ENCODE results near the gene XXYLT1.
A peak's percentile ranks its signal among the peaks of the same experiment; 100 is the strongest.

The XXYLT1 gene

DNA sequence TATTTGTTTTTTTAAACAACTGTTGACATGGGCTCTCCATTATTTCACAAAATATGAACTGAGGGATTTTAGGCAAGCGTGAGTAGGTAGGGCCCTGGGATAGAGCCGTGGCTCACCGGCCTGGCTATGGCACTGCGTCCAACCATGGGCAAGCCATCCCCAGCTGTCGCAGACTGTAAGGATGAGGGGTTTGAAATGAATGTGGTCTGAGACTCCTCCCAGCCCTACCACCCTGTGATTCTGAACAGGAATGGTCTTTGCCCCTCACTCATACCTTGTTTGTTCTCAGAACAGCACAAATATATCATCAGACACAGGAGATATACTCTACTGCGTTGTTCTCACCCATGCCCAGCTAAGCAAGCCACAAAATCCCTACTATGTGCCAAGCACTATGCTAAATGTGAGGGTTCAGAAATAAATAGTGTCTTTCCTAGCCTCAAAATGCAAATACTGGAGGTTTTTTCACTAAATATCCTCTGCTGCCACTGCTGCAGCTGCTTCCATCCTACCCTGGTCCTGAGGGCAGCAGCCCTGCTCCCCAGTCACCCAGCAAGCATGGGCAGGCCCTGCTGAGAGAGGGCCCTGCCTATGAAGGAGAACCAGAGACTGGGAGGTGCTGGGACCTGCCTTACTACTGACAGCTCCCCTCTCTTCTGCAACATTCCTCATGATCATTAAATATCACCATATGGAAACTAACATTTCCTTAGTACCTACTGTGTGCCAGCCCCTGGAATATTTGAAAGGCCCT lies 102.8 kb downstream of the XXYLT1 start:
- DNase-seq (ENCODE audit: low spot score), result no peak

DNA sequence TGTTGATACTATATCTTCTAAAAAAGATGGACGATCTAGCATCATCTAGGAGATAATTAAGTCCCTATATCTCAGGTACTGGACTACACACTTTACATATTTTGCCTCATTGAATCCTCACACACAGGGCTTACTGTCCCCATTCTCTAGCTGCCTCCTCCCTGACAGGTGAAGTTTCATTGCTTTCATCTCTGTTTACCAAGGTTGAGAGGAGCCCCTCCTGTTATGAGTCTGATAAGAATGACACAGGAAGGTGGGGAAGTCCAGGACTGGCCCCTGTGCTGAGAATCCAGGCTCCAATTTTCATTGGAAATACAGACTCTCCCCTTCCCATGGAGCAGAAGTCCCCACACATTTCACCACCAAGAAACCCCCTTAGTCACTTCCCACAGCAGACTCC lies 105.2 kb downstream of the XXYLT1 start:
- DNase-seq (ENCODE audit: low spot score), result no peak

DNA sequence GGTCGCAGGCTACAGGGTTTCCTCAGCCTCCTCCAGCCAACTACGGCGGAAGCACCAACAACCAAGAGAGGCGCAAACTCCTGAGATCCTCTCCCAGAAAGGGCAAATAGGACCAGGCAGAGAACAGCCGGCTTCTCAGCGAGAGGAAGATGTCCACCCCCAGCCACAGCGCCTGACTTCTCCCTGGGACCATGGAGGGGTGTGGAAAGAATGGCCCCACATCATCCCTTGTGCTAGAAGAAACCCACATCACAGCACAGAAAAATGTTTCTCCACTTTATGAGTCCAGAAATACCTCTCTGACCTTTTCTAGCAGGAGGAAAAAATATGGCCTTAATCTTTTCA lies 105.7 kb downstream of the XXYLT1 start:
- no peak for DNase-seq (ENCODE audit: low spot score)

DNA sequence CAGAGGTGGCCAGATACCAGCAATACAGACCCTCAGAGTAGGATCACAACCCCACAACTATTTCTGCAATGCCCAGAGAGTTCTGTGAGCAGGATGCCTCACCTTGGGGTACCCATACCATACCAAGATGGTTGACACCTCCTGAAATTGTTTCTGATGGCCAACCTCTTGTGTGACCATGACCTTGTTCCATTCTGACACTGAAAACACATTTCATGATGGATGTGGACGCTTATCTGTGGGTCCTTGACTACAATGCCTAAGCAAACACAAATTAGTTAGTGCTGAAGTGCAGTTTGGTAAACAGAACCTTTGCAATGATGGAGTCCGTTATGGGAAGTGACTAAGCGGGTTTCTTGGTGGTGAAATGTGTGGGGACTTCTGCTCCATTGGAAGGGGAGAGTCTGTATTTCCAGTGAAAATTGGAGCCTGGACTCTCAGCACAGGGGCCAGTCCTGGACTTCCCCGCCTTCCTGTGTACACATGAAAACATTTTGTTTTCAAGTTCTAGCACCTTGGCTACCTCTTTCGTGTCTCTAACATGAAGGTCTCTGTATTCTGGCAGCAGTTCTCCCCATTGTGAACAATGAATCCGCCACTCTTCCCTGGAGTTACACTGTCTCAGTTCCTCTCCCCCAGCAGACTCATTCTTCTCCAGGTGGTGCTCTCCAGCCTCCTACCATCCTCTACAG lies 106.2 kb downstream of the XXYLT1 start:
- no peak for DNase-seq (ENCODE audit: low spot score)

DNA sequence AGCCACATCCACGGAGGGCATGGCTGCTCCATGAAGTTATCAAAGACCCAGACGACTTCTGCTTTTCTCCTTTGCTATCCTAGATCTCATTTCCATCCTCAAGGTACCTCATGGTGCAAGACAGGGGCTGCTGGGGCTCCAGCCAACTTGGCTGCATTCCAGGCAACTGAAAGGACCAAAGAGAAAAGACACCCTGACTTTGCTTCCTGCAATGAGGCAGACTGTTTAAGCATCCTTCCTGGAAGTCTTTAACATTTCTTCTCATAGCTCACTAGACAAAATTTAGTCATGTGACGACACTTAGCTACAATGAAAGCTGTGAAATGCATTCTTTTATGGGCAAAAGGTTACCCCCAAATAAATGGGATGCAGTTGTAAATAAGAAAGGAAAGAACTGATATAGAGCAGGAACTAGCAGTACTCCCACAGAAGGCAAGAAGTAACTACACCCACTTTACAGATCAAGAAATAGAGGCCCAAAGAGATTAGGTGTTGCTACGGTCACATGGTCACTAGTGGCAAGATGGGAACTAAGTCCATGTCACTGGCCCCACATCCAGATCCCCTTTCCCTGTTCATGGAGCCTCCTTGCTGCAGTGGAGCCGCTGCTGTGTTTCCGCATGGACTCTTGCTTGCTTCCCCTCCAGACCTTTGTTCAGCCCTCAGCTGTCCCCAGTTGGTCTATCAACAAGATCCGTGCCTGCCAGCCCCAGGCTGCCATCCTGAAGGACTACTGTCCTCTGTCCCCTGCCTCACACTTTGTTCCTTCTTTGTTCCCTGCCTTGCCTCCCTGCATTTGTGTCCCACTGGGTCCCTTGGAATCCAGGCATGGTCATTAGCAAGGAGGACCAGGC lies 107.0 kb downstream of the XXYLT1 start:
- no peak for DNase-seq (ENCODE audit: low spot score)

DNA sequence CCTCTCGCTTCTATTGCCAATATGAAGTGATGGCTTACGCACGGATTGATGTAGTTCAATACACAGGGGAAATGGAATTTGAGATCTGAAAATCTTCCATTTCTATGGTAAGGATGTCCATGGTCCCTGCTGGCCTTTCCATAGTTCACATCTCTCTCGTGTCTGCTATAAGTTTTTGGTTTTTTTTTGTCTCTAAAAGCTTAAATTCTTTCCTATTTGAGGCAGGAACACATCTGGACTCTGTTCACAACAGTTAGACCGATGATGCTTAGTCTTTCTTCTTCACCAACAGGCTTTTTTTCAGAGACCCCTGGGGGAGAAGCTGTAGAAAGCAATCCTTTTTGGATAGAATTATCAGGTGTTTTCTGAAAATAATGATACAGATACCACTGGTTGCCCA lies 108.1 kb downstream of the XXYLT1 start:
- no peak for DNase-seq (ENCODE audit: low spot score)

DNA sequence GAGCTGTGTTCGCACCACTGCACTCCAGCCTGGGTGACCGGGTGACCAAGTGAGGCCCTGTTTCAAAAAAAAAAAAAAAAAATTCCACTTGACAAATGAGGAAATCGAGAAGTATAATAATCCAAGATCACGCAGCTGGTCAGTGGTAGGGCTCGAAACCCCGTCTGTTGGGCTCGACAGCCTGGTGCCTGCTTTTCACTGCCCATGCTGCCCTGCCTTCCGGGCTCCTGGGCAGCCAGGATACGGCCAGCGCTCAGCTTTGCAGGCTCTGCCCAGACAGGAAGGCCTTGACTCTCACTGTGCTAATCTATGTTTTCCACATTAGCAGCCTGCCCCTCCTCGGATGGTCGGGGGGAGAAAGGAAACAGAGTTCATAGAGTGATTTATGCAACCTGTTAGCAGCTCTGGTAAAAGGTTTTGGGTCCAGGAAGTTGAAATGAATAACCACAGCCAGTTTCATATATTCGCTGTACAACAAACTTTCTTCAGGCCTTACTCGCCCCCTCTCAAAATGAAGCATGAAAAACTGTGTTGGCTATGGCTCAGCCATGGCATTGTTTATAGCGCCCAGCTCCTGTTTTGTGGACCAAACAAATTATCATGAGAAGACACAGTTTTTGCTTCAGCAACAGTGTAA lies 108.8 kb downstream of the XXYLT1 start:
- DNase-seq (ENCODE audit: low spot score), result no peak

DNA sequence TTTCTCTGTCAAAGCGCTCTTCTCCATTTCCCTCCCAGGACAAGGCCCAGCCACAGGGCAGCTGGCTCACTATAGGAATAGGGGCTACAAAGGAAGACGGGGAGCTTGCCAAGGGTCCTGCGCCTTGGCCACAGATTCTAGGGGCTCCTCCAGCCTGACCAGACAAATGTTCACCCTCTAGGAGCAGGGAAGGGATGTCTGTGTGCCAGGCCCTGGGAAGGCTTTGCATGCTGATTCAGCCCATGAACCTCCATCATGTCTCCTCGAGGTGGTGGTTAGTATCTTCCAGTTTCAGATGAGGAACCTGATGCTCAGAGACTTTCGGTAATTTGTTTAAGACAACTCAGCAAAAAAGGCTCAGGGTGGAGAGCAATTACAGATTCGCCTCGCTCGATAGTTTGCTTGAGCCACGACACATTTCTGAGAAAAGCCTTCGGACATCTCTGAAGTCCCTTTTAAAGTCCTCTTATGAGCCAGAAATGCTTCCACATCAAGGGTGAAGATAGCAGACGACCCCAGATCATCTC lies 110.0 kb downstream of the XXYLT1 start:
- no peak for DNase-seq (ENCODE audit: low spot score)

DNA sequence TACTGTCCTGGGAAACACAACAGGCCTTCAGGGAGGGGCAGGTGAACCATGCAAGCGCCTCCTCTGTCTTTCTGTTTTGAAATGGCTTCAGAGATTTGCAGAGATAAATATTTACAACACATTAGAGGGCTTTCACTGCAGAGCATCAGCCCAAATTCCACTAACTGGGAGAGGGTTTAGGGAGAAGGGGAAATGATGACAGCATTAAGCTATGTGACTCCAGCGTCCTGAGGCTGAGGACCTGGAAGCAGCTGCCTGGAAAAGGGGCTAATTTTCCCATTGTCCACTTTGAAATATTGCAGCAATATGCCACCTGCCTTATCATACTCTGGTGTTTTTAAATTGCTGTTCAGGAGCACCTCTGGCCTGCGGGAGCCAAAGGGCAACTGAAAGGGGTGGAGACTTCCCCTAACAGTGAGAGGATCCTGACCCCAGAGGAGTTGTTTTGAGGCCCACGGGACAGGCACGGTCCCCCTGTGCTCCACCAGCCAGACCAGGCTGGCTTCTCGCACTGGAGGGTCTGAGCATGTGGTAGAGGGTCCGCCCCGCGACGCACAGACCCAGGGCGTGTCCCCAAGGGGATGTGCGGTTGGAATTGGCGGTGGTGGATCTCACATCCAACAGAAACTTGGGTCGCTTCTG lies 110.6 kb downstream of the XXYLT1 start:
- DNase-seq (ENCODE audit: low spot score), result peak; percentile 77

DNA sequence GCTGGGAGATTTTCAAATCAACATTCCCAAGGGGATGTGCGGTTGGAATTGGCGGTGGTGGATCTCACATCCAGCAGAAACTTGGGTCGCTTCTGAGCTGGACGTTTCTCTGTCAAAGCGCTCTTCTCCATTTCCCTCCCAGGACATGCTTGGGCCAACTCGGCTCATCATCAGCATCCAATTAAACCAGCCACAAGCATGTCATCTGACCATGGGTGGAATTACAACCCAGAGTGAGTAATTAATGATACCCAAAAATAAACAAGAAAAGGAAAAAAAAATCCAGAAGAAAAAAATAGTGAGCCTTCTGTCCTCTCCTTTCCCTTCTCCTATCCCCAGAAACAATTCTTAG lies 111.2 kb downstream of the XXYLT1 start:
- peak; percentile 68 for DNase-seq (ENCODE audit: low spot score)

DNA sequence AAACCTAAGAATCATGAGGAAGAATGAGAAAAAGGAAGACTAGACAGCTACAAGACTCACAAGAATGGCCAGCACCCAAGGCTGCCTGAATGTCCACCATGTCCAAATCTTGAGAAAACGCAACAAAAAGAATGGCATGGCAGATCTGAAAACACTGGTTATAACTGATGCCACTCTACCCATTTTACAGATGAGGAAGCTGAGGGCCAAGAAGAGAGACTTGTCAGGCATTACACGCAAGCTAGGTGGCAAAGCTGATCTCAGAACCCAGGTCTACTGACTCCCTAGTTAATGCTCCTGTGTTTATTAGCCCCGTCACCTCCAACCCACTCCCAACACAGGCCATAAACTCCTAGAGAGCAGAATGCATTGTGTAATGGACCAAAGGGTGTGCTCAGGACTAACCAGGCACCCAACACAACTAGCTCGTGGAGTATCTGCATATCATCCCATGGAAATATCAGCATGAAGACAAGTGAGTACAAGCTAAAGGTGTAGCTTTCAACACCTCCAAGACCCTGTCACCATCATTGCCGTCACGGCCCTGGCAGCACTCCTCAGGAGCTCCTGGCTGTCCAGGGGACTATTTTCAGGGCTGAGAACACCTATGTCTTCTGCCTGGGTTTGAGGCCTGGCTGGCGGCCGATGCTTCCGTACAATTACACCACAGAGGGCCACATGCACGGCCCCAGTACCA lies 111.7 kb downstream of the XXYLT1 start:
- DNase-seq (ENCODE audit: low spot score), result no peak

DNA sequence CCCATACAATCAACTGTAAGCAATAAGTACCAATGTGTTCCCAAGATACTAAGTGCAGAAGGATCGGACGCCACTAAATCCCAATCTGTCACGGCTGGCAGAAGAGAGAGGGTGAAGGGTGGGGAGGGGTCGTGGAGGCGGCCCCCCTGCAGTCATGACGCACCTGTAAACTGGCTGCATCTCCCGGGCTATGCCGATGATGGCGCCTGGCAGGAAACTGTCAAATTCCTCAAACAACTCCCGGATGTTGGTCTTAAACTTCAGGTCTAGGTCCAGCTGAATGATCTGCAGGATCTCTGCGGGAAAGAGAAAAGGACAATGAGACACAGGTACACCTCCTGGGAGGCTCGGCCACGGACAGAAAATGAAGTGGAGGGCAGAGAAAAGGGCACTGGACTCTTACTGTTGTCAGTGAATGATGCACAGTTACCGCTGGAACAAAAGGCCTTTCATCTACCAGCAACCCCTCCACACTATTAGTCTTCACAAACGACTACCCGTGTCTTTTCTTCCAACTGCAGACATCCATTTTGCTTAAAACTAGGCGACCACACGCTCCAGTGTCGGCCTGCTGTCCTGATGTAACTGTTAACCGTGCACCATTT lies 114.6 kb downstream of the XXYLT1 start:
- no peak for DNase-seq (ENCODE audit: low spot score)

DNA sequence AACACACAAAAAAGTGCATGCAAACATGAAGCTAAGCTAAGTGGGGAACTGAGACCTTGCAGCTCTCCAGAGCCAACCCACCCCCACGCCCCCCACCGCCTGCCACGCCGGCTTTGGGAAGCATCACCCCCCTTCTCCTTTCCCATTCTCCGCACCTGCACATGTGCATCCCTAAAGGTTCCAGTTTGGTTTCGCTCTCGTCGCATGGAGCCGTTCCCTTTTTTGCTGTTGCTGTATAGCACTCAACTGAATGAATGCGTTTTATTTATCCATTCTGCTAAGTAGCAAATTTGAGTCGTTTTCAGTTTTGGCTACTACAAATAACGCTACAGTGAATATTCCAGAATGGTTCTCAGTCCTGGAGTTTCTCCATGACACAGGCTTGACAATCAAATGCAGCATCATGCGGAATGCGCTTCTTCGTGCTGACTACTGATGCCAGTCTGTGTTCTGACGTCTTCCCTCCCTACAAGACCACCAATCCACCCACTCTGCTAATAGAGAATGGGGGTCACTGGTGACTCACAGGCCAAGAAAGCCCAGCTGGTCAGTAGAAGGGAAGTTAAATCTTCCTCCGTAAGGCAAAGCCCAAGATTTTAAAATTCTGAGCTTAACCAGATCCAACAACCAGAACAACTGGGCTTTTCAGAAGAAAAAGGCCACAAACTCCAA lies 115.3 kb downstream of the XXYLT1 start:
- DNase-seq (ENCODE audit: low spot score), result no peak

DNA sequence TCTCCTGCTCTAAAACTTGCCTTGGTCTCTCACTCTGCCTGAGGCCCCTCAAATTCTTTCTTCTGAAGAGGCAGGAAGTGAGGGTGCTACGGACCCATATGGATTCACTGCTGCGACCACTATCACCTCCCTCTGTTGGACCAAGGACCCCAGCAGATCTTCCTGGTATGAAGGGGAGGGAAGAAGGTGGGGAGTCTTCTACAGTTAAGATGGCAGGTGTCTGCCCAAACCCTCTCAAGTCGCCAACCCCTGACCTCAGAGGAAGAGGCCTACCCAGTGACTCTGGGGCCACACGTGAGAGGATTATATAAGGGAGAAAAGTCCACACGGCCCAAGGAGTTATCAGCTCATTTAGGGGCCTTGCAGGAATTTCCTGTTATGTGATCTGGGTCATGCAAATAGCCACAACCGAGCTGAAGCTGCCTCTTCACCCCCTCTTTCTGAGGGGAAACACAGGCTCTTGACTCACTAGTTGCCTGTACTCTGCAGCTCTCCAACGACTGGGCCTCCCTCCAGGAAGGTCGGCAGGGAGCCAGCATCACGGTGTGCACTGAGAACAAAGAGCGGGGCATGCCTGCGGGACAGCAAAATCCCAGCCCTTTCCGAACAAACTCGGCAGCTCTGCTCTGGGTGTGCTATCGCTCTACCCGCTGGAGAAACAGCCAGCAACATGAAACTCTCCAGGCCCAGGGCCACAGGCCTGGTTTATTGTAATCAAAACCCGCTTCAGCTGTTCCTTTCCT lies 116.0 kb downstream of the XXYLT1 start:
- peak; percentile 86 for DNase-seq (ENCODE audit: low spot score)

DNA sequence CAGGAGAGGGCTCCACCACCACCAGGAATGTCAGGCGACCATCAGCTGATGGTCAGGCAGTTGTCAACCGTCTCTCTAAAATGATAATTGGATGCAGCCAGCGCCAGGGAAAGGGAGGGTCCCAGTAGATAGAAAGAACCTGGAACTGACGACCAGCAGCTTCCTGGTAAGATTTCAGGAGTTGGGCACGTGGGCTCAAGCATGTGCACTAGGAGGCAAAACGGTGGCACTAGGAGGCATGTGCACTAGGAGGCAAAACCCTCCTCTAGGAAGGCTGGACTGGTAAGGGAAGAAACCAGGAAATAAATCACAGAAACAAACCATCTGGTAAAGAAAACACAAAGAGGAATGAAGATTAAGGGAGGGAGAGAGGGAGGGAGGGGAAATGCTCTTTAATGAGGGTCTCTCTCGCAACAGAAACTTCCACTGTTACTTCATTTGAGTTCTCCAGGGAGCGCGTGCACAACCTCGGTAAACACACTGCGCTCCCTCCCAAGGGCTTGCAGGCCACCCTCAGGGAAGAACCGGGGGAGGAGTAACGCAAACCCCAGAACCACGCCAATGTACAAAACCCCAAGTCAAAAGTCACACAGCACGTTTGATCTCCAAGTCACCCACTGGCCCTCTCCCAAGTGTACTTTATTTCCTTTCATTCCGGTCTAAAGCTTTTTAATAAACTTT lies 116.7 kb downstream of the XXYLT1 start:
- DNase-seq (ENCODE audit: low spot score), result no peak

DNA sequence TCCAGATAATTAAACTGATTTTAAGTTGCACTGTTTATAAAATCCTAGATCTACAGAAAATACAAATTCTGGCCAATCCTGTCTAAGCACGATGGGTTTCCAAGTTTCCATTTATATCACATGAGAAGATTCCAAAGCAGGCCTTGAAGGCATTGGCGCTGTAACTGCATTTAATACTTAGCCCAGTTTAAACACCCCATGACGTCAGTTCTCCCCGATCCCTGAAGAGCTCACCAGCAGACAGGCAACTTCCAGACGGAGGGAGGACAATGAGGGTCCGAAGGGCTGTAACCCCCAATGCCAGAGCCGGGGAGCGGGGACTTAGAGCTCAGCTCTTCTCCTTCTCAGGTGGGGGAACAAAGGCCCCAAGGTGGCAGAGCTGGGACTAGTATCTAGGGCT lies 117.3 kb downstream of the XXYLT1 start:
- no peak for DNase-seq (ENCODE audit: low spot score)

DNA sequence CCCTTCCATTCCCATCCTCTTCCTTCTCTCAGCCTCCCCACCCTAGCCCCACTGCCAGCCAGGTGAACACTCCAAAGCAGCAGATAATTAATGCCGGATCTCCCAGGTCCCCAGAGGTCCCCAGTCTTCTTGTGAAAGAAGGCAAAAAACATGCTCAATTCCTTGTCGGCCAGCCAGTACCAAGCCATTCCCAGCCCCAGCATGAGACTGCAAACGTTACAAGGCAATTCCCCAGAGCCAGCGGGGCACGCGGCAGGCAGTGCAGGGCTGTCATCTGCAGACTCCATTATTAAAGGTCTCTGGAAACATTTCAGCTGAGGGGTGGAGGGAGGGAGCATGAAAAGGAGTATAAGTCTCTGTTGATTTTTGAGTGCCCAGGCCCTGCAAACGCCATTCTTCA lies 117.8 kb downstream of the XXYLT1 start:
- no peak for DNase-seq (ENCODE audit: low spot score)

DNA sequence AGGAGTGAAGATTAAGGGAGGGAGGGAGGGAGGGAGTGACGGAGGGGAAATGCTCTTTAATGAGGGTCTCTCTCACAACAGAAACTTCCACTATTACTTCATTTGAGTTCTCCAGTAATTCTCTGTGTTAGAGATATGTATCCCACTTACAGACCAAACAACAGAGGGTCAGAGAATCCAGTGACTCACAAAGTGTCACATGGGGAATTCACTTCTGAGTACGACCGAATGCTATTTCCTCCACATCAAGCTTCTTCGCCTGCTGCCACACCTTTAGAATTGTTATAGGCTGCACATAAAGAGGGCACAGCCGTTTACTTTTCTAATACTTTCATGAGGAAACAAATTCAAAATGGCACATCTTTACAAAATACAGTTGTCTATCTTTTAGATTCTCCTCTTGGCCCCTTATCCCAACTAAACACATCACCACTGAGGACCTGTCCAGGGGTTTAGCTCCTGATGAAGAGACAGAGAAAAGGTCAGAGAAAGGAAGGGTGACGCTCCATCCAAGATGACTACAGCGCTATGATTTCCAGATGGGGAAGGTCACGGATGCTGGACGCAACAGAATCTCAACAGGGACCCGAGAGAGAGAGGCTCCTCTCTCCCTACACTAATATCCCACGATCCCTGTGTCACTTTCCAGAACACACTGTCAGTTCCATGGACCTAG lies 119.0 kb downstream of the XXYLT1 start:
- DNase-seq (ENCODE audit: low spot score), result peak; percentile 76

All from GM03348 (cell line).